SK-N-SH treated with all-trans-retinoic acid at 6 μM for 48 hours (cell line): ENCODE results near the gene LMO7.

Experiments
- ATAC-seq: fragments of 200-7000 bp; cut with Tn5 transposase; 3 replicates; pipeline ENCODE4 v1.9.1; 2020; ENCODE audit warnings: mild to moderate bottlenecking, moderate library complexity
- ARNTL ChIP-seq: fragments of 450-650 bp; formaldehyde crosslinking; IDR thresholded peaks from 2 replicates; pipeline ENCODE4 v1.5.0; 2020; ENCODE audit warnings: low read depth, mild to moderate bottlenecking, moderate library complexity, borderline replicate concordance
- BACH2 ChIP-seq: fragments of 250-450 bp; sonication (Bioruptor Pico); IDR thresholded peaks from 2 replicates; pipeline ENCODE4 v1.9.0; 2021; ENCODE audit warnings: mild to moderate bottlenecking, borderline replicate concordance
- CSDC2 ChIP-seq: fragments of 250-450 bp; sonication (Bioruptor Pico); IDR thresholded peaks from 2 replicates; pipeline ENCODE4 v1.5.0; 2020; ENCODE audit warnings: mild to moderate bottlenecking, moderate library complexity
- CSRNP3 ChIP-seq: fragments of 250-450 bp; sonication (Bioruptor Pico); IDR thresholded peaks from 2 replicates; pipeline ENCODE4 v1.5.1; 2021; ENCODE audit warnings: mild to moderate bottlenecking, moderate library complexity
- ESRRG ChIP-seq: fragments of 250-450 bp; sonication (Bioruptor Pico); IDR thresholded peaks from 2 replicates; pipeline ENCODE4 v1.6.1; 2021; ENCODE audit warnings: mild to moderate bottlenecking
- GLIS3 ChIP-seq: fragments of 250-450 bp; sonication (Bioruptor Pico); IDR thresholded peaks from 2 replicates; pipeline ENCODE4 v1.5.0; 2020; ENCODE audit warnings: mild to moderate bottlenecking, moderate library complexity
- ISL1 ChIP-seq: fragments of 250-450 bp; sonication (Bioruptor Pico); IDR thresholded peaks from 2 replicates; pipeline ENCODE4 v2.1.2; 2022; ENCODE audit warnings: mild to moderate bottlenecking, moderate library complexity
- OSR1 ChIP-seq: fragments of 250-450 bp; sonication (Bioruptor Pico); IDR thresholded peaks from 2 replicates; pipeline ENCODE4 v1.8.0; 2022; ENCODE audit warnings: moderate library complexity, mild to moderate bottlenecking, inconsistent platforms
- RARB ChIP-seq: fragments of 250-450 bp; sonication (Bioruptor Pico); IDR thresholded peaks from 2 replicates; pipeline ENCODE4 v1.8.0; 2021; ENCODE audit warnings: mild to moderate bottlenecking, moderate library complexity
- SNAI2 ChIP-seq: fragments of 250-450 bp; sonication (Bioruptor Pico); IDR thresholded peaks from 2 replicates; pipeline ENCODE4 v1.5.0; 2020; ENCODE audit warnings: mild to moderate bottlenecking, moderate library complexity
- TCF4 ChIP-seq: fragments of 250-450 bp; sonication (Bioruptor Pico); IDR thresholded peaks from 2 replicates; pipeline ENCODE4 v1.8.0; 2021; ENCODE audit warnings: mild to moderate bottlenecking, moderate library complexity, borderline replicate concordance
- TOX ChIP-seq: fragments of 250-450 bp; sonication (Bioruptor Pico); IDR thresholded peaks from 2 replicates; pipeline ENCODE4 v1.8.0; 2021; ENCODE audit warnings: mild to moderate bottlenecking, moderate library complexity, borderline replicate concordance
- ZC3H10 ChIP-seq: fragments of 250-450 bp; sonication (Bioruptor Pico); IDR thresholded peaks from 2 replicates; pipeline ENCODE4 v1.5.1; 2021; ENCODE audit warnings: mild to moderate bottlenecking, moderate library complexity
- ZFP3 ChIP-seq: fragments of 250-450 bp; sonication (Bioruptor Pico); IDR thresholded peaks from 2 replicates; pipeline ENCODE4 v1.5.0; 2020; ENCODE audit warnings: mild to moderate bottlenecking, moderate library complexity
- ZFP30 ChIP-seq: fragments of 450-650 bp; formaldehyde crosslinking; IDR thresholded peaks from 2 replicates; pipeline ENCODE4 v1.5.0; 2022; ENCODE audit warnings: mild to moderate bottlenecking, moderate library complexity
- ZNF565 ChIP-seq: fragments of 450-650 bp; formaldehyde crosslinking; conservative IDR thresholded peaks from 2 replicates; pipeline ENCODE4 v1.5.0; 2020; ENCODE audit warnings: low read depth, mild to moderate bottlenecking, moderate library complexity
- ZNF70 ChIP-seq: fragments of 450-650 bp; formaldehyde crosslinking; IDR thresholded peaks from 2 replicates; pipeline ENCODE4 v1.5.0; 2020; ENCODE audit warnings: mild to moderate bottlenecking, moderate library complexity
- ZNF8 ChIP-seq: fragments of 450-650 bp; formaldehyde crosslinking; IDR thresholded peaks from 2 replicates; pipeline ENCODE4 v1.5.0; 2020; ENCODE audit warnings: mild to moderate bottlenecking, moderate library complexity
- TF ChIP-seq, protein P1 (sequence below): fragments of 250-450 bp; sonication (Bioruptor Pico); IDR thresholded peaks from 2 replicates; pipeline ENCODE4 v1.5.1; 2020; ENCODE audit warnings: low read depth, mild to moderate bottlenecking, moderate library complexity
- TF ChIP-seq, protein P2 (sequence below): fragments of 250-450 bp; sonication (Bioruptor Pico); IDR thresholded peaks from 2 replicates; pipeline ENCODE4 v1.8.0; 2020; ENCODE audit warnings: mild to moderate bottlenecking, moderate library complexity, borderline replicate concordance
- TF ChIP-seq, protein P3 (sequence below): fragments of 250-450 bp; sonication (Bioruptor Pico); IDR thresholded peaks from 2 replicates; pipeline ENCODE4 v1.5.0; 2020; ENCODE audit warnings: mild to moderate bottlenecking, moderate library complexity

Gene LMO7

GRCh38 chr13:75771818-75772217 lies 135.7 kb downstream of the LMO7 start:
- ATAC-seq = peak; percentile 79
- TF ChIP-seq RARB (no peak), ISL1 (CRISPR knock-in tag) (no peak; the same call in none of the 2 replicates), ZFP30 (CRISPR knock-in tag) (no peak), CSRNP3 (CRISPR knock-in tag) (no peak), TOX (CRISPR knock-in tag) (no peak), ARNTL (CRISPR knock-in tag) (no peak), OSR1 (CRISPR knock-in tag) (no peak), ZFP3 (CRISPR knock-in tag) (no peak), TCF4 (no peak), ESRRG (CRISPR knock-in tag) (no peak), ZC3H10 (no peak), ZNF565 (CRISPR knock-in tag) (no peak), GLIS3 (CRISPR knock-in tag) (no peak), SNAI2 (CRISPR knock-in tag) (no peak), CSDC2 (CRISPR knock-in tag) (no peak)
- TF ChIP-seq, protein P1, sequence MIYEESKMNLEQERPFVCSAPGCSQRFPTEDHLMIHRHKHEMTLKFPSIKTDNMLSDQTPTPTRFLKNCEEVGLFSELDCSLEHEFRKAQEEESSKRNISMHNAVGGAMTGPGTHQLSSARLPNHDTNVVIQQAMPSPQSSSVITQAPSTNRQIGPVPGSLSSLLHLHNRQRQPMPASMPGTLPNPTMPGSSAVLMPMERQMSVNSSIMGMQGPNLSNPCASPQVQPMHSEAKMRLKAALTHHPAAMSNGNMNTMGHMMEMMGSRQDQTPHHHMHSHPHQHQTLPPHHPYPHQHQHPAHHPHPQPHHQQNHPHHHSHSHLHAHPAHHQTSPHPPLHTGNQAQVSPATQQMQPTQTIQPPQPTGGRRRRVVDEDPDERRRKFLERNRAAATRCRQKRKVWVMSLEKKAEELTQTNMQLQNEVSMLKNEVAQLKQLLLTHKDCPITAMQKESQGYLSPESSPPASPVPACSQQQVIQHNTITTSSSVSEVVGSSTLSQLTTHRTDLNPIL (CRISPR knock-in tag) = no peak
- TF ChIP-seq, protein P2, sequence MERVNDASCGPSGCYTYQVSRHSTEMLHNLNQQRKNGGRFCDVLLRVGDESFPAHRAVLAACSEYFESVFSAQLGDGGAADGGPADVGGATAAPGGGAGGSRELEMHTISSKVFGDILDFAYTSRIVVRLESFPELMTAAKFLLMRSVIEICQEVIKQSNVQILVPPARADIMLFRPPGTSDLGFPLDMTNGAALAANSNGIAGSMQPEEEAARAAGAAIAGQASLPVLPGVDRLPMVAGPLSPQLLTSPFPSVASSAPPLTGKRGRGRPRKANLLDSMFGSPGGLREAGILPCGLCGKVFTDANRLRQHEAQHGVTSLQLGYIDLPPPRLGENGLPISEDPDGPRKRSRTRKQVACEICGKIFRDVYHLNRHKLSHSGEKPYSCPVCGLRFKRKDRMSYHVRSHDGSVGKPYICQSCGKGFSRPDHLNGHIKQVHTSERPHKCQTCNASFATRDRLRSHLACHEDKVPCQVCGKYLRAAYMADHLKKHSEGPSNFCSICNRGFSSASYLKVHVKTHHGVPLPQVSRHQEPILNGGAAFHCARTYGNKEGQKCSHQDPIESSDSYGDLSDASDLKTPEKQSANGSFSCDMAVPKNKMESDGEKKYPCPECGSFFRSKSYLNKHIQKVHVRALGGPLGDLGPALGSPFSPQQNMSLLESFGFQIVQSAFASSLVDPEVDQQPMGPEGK (CRISPR knock-in tag) = no peak
- TF ChIP-seq, protein P3, sequence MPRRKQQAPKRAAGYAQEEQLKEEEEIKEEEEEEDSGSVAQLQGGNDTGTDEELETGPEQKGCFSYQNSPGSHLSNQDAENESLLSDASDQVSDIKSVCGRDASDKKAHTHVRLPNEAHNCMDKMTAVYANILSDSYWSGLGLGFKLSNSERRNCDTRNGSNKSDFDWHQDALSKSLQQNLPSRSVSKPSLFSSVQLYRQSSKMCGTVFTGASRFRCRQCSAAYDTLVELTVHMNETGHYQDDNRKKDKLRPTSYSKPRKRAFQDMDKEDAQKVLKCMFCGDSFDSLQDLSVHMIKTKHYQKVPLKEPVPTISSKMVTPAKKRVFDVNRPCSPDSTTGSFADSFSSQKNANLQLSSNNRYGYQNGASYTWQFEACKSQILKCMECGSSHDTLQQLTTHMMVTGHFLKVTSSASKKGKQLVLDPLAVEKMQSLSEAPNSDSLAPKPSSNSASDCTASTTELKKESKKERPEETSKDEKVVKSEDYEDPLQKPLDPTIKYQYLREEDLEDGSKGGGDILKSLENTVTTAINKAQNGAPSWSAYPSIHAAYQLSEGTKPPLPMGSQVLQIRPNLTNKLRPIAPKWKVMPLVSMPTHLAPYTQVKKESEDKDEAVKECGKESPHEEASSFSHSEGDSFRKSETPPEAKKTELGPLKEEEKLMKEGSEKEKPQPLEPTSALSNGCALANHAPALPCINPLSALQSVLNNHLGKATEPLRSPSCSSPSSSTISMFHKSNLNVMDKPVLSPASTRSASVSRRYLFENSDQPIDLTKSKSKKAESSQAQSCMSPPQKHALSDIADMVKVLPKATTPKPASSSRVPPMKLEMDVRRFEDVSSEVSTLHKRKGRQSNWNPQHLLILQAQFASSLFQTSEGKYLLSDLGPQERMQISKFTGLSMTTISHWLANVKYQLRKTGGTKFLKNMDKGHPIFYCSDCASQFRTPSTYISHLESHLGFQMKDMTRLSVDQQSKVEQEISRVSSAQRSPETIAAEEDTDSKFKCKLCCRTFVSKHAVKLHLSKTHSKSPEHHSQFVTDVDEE (CRISPR knock-in tag) = no peak

DNA sequence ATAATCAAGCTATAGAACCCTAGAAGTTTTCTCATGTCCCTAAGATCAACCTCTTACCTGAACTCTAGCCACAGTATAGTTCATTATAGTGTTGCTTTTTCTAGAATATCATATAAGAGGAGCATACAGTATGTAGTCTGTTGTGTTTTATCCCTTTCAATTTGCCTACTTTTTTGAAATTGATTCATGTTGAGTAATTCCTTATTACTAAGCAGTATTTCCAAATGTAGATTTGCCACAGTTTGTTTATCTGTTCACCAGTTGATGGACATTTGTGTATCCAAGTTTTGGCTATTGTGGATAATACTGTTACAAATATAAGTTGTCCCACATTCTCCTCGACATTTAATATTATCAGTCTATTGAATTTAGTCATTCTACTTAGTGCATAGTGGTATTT lies 138.0 kb downstream of the LMO7 start:
- TF ChIP-seq ESRRG (CRISPR knock-in tag) = no peak
- TF ChIP-seq CSDC2 (CRISPR knock-in tag) = no peak
- TF ChIP-seq BACH2 (CRISPR knock-in tag) = no peak
- TF ChIP-seq, protein P1 (CRISPR knock-in tag) = no peak
- TF ChIP-seq, protein P2 (CRISPR knock-in tag) = no peak
- no peak for TF ChIP-seq ZNF70 (CRISPR knock-in tag)
- no peak for TF ChIP-seq ZC3H10
- no peak for TF ChIP-seq ZNF8
- TF ChIP-seq RARB = no peak
- no peak for ATAC-seq

DNA sequence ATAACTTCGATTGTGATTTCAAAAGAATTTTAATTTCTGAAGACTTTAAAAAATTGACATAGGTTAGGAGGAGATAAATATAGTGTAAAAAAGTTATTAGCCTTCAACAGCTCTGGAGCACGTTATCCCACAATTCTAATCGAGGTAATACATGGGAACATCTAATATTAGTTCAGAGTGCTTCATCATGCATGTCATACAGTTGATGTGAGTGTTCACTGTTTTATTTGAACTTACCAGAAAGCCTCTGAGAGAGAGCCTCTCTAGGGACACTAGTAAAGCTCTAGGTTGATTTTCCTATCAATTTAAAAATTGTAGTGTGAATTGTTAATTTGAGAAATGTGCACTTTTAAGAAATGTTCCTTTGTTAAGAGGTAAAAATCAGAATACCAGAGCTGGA lies 140.4 kb downstream of the LMO7 start:
- TF ChIP-seq ZFP30 (CRISPR knock-in tag) = no peak
- TF ChIP-seq BACH2 (CRISPR knock-in tag) = no peak
- TF ChIP-seq, protein P1 (CRISPR knock-in tag) = no peak
- no peak for ATAC-seq
